Suppressor macrophage treated with lipopolysaccharide for 4 hours (primary cell): Measurements from ENCODE around the gene VWA2.

Experiments
- DNase-seq: peaks from one replicate; pipeline ENCODE4 v3.0.0-alpha.2; 2020

VWA2 gene, protein sequence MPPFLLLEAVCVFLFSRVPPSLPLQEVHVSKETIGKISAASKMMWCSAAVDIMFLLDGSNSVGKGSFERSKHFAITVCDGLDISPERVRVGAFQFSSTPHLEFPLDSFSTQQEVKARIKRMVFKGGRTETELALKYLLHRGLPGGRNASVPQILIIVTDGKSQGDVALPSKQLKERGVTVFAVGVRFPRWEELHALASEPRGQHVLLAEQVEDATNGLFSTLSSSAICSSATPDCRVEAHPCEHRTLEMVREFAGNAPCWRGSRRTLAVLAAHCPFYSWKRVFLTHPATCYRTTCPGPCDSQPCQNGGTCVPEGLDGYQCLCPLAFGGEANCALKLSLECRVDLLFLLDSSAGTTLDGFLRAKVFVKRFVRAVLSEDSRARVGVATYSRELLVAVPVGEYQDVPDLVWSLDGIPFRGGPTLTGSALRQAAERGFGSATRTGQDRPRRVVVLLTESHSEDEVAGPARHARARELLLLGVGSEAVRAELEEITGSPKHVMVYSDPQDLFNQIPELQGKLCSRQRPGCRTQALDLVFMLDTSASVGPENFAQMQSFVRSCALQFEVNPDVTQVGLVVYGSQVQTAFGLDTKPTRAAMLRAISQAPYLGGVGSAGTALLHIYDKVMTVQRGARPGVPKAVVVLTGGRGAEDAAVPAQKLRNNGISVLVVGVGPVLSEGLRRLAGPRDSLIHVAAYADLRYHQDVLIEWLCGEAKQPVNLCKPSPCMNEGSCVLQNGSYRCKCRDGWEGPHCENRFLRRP

DNA sequence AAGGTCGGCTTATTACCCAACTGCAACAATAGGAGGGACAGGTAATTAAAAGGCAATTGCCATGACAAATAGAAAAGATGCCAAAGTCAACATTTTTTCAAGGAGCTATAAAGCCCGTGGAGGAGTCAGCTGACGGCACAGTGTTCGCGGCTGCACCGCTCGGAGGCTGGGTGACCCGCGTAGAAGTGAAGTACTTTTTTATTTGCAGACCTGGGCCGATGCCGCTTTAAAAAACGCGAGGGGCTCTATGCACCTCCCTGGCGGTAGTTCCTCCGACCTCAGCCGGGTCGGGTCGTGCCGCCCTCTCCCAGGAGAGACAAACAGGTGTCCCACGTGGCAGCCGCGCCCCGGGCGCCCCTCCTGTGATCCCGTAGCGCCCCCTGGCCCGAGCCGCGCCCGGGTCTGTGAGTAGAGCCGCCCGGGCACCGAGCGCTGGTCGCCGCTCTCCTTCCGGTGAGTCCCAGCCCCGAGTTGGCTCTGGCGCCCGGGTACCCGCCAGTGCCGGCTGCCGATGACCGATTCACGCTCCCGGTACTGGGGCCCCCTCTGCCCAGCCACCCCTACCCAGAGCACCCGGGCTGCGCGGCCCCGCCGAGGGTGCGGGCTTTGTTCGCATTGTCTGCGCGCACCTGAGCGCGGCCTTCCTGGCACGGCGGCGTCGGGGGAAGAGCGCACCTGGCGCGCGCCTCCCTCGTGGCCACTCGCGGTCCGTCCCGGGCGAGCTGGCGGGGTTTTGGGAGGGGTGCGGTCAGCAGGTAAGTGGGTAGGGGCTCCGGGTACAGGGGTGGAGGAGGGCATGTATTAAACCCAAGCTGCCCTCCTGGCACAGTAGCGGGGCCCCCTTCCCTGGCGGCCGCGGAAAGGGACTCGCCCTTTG is at the start of gene VWA2:
Gene VWA2, plus strand, starts transcription at position 138 of the 877 bp plus-strand sequence. CDS start 9,460 bp downstream, outside the sequence.
- DNase-seq = no peak

DNA sequence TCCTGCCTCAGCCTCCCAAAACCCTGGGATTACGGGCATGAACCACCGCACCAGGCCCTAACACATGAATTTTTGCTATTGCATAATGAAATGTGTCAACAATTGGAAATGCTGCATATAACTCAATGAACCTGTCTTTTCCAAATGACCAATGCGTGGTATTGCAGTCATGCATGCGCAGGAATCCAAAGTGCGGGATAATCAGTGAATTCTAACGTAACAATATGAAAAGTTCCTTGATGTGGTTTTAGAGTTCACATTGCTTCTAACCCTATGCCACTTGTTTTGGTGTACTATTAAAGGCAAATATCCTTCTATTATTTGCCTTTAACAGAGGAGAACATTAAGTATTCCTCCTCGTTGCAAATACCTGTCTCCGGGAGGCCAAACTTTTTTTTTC is 49.4 kb upstream of the VWA2 start:
- no peak for DNase-seq

DNA sequence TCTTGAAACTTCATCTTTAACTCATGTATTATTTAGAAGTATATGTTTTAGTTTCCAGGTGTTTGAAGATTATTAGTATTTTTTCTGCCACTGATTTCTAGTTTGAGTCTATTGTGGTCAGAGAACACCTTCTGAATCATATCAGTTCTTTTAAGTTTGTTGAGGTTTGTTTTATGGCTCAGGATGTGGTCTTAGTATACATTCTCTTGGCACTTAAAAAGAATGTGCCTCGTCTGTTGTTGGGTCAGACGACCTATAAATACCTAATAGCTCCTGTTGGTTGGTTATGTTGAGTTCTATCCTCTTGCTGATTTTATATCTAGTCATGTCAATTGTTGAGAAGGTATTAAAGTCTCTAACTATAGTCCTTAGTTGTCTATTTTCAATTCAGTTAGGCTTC is 44.0 kb upstream of the VWA2 start:
- DNase-seq = no peak

DNA sequence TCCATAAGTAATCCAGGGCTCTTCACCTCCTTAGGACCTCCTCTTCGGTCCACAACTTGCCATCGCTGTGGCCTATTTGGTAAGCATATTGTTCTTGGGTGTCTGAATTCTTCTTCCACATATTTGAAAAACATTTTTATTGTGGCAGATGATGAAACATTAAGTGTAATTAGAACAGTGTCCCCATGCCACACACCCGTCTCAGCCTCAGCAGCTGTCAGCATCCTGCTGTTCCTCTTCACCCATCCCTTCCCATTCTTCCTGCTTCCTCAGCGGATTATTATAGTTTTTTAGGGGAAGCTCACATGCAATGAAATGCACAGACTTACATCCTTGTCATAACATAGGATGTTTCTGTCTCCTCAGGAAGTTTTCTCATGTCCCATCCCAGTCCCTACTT is 39.8 kb upstream of the VWA2 start:
- no peak for DNase-seq

DNA sequence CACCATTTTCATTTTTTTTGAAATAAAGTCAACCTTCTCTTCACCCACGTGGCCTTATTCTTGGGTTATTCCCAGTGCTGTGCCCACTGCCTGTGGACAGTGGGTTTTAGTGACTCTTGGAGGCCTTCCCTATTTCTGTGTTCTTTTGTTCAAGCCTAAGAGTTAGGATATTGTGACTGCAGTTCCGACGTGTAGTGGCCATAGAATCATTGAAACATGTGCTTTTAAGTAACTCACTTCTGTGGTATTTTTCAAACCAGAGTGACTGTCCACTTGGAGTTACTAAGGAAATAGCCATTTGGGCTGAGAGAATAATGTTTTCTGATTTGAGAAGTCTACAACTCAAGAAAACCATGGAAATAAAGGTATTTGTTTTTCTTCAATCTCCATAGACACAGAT is 36.2 kb upstream of the VWA2 start:
- DNase-seq = no peak

DNA sequence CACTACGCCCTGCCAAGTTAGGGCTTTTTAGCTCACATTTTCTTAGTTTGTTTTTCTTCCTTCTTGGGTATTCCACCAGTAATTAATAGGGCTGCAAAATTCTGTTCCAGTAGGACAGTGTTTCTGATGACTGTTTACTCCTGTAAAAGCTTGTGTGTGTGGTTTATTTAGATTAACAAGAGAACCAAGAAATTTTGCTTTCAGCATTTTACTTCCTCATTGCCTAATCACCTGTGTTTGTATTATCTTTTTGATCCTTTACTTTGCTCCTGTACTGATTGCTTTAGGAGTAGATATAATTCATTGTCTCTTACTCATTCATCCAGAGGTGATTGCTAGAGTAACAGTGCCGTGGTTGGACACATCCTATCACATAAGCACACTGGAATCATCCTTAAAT is 32.2 kb upstream of the VWA2 start:
- DNase-seq = no peak

DNA sequence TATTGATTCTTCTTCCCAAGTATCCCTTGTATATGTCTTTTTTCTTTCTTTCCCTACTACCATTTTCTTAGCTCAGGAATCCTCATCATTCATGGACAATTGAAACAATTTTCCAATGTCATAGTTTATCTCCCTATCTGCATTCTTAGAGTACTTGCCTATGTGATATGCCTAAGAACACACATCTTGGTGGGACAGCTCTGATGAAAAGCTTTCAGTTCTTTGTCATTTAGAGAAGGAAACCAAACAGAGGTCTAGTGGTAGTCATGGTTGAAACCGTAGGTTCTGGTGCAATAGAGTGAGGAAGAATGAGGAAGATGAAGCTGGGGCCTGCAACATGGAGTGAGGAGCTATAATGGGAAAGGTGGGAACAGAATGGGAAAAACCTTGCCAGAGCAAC is 31.7 kb upstream of the VWA2 start:
- no peak for DNase-seq

DNA sequence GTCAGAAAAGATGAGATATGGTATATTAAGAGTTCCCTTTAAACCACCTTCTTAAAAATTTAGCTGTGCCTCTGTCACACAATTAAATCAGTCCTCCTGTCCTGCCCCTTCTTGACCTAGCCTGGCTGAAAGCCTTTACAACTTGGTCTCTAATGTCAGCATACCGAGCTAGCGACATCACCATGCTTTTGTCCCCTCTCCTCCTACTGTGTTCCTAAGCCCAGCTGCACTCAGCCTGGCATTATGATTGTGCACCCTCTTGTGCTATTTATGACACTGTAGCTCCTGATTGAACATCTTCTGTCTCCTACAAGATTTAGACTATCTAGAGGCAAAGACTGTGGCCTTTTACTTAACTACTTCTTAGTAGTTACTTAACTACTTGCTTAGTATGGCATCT is 30.7 kb upstream of the VWA2 start:
- no peak for DNase-seq

DNA sequence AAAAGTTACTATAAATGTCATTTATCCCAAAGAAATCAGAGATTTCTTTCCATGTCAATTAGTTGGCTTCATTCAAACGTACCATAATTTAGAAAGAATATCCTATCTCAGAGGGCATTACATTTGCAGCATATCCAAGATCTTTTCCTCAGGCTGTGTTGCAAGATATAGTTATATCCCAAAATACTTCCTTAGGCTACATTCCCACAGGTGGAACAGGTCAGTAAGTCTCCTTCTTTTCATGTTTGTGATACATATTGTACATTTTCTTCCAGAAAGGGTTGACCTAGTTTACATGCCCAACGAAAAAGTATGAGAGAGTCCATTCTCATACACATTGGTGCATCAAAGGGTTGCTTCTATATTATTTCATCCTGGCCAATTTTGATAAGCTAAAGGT is 26.9 kb upstream of the VWA2 start:
- DNase-seq = no peak

DNA sequence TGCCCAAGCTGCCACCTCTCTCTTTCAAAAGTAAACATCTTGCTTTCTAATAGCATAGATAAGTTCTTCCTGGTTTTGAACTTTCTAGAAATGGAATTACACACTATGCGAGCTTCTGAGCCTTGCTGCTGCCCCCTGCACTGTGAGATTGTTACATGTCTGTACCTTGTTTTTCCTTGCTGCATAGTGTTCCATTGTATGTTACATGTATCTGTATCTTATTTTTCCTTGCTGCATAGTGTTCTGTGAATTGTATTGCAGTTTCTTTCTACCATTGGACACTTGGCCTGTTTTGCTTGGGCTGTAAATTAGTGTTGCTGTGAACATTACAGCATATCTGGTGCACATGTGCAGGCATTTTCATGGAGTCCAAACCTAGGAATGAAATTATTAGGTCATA is 24.0 kb upstream of the VWA2 start:
- DNase-seq = no peak

DNA sequence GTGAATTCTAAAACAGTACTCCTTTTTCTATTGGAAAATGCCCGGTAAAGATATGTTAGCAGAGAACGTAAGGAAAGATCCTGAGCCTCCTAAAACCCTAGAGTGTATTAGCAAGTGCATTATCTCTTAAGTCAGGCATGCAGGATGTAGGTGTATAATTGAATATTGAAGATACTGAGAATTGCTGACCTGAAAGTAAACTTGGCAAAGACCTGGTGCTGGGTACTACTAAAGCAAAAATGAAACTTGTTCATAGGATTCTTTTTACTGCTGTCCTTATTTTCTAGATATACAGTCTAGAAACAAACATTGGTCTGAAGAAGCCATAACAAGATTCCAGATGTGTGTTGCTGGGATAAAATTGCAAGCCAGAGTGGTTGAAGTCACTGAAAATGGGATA is 18.8 kb upstream of the VWA2 start:
- DNase-seq = no peak

DNA sequence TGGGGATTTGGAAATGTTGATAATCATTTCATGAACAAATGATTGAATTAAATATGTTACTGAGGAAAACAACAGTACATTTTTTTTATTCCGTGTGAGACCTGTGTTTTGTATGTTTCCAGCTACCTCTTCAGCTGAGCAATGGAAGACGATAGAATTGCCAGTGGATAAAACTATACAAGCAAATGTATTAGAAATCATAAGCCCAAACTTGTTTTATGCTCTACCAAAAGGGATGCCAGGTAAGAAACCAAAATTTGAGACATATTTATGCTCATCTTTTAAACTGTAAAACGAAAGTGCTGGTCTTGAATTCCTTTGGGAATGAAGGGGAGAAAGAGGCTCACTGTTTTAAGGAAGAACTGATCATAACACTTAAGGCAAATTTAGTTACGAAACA is 17.8 kb upstream of the VWA2 start:
- DNase-seq = no peak

DNA sequence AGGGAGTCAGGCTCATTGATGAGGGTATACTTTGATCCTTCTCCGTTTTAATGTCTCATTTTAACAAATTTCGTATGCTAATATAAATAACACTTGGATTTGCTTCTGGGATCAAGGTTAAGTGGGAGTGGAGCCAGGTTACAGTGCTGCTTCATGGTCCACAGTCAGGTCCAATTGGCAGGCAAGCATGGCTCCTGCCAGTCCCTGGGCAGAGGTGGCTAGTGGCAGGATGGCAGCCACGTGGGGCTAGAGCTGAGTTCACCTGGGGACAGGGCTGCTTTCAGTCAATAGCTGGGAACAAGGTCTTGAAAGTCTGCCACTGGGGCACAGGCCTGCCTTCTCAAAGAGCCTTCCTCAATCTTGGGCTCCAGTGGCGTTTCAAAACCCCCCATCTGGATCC is 16.0 kb upstream of the VWA2 start:
- no peak for DNase-seq

DNA sequence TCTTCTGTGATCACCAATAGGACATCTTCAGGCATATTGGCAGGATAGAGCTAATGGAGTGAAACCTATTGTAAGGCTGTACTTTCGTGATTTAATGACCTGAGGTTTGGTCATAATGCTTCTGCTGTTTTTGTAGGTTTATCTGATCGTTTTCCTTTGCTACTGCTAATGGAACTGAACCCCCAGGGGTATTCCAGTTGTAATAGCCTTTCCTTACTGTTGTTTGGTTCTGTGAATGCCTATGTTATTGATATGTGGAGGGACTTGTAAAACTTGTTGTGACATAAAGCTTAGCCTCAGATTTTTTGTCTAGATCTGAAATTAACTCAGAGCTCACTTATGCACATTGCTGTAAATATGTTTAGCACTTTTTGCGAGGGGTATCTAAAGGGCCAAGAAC is 10.9 kb upstream of the VWA2 start:
- no peak for DNase-seq

DNA sequence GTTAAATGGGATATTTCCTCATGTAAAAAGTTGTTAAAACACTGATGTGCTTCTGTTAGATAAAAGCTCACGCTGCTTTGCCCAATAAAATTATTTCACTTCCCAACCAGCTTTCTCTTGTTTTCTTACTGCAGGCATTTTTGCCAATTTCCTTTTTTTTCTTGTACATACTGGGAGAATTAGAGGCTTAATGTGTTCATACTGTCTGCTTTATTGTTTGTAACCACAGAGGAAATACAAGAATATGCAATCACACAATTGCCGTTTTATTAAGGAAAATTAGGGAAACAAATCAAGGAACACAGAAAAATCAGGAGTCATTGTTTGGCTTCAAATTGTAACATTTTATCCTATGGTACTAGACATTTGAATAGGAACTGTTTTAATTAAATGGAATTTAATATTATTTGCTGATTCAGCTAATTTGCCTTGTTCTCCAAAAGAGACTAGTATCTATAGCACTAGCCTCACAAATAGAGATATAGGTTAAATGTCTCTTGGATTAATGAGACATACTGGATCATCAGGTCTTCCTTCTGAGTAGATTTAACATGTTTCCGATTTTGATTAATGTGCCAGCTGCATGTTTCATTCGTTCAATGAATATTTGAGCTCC is 6.4 kb upstream of the VWA2 start:
- no peak for DNase-seq

DNA sequence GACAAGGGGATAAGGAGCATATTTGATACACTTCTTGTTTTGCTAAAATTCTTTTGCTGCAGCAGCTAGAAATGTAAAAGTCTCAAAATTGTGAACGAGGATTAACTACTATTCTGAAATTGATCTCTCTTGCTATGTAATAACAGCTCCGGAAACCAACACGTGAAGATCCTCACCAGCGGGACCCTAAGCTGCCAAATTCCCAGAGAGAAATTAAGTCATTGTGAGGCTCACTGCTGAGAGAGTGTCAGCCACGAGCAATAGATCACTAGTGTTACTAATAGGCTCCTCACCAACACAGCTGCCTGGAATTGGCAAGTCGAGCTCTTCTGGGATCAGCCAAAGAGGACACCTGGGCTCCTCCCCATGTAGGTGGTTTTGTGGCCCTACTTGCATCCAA is 5.6 kb upstream of the VWA2 start:
- DNase-seq = no peak

DNA sequence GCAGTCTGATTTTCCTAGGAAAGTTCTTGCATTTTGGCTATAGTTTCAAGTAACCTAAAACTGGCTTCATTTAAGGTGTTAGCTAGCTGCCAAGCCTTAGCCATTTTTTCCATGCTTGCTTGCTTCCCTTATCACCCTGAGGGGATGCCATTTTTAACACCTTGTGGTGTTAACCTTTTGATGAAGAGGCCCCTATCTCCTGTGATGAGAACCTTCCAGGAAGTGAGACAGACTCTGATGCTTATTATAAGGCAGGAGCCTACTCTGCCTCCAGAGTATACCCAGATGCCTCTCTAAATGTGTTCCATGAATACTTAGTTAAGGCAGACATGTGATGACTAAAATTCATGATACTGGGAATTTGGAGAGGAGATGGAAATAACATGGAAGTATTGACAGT is 4.9 kb upstream of the VWA2 start:
- DNase-seq = no peak

DNA sequence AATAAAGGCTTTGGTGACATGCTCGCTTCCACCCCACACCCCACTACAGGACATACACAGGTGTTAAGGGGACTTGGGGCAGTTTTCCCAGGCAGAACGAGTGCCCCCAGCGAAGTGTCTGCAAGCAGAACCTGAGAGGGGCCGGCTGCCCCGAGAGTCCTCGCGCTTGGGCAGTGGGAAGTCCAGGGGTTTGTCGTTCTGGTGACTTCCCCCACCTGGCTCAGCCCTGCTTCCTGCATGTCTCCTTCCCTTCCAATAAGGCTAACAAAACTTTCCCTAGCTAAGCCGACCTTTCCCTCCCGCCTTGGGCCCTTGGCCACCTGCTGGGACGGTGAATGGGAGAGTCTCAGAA is 916 bp downstream of the VWA2 start:
- no peak for DNase-seq

DNA sequence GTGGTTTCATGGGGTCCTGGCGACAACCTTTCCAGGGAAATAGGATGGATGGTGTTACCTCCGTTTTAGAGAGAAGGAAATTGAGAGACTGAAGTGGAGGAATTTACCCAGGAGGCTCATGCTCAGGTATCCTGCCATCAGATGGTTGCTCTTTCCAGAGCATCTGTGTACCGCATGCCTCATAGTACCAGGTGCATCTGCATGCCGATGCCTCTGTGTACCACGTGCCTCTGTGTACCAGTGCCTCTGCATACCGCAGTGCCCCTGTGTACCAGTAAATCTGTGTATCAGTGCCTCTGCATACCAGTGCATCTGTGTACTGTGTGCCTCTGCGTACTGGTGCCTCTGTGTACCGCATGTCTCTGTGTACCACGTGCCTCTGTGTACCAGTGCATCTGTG is 3.2 kb downstream of the VWA2 start:
- no peak for DNase-seq

DNA sequence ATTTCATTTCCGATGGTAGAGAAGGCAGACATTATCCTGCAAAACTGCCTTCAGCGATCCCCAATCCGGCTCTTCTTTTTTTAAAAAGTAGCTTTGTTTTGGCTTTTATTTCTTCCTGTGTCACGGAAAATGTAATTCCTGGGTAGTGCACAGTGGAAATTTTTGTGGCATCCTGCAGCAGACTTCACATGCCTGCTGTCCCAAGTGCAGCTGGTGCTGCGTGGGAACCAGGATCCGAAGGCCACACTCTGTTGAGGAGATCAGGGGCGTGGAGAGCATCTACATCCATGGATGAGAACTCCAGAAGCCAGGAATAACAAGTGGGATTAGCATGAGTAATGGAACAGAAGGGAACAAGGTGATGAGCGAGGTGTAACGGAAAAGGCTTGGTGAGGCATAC is 4.6 kb downstream of the VWA2 start:
- no peak for DNase-seq

DNA sequence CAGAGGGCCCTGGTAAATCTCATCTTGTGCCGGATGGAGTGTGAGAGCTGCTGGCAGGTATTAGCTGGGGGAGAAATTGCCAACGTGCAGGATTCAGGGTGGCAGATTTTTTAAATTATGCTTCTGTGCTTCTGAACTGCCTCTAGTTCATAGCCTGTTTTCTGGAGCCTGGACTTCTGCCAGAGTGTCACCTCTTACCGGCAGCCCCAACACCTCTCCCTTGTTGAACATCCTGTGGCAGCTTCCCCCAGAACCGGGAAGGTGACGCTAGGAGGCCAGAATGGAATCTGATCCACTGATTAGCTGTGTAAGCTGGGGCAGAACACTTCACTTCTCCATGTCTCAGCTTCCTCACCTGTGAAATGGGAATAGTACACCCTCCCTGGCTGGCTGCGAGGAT is 5.1 kb downstream of the VWA2 start:
- no peak for DNase-seq

DNA sequence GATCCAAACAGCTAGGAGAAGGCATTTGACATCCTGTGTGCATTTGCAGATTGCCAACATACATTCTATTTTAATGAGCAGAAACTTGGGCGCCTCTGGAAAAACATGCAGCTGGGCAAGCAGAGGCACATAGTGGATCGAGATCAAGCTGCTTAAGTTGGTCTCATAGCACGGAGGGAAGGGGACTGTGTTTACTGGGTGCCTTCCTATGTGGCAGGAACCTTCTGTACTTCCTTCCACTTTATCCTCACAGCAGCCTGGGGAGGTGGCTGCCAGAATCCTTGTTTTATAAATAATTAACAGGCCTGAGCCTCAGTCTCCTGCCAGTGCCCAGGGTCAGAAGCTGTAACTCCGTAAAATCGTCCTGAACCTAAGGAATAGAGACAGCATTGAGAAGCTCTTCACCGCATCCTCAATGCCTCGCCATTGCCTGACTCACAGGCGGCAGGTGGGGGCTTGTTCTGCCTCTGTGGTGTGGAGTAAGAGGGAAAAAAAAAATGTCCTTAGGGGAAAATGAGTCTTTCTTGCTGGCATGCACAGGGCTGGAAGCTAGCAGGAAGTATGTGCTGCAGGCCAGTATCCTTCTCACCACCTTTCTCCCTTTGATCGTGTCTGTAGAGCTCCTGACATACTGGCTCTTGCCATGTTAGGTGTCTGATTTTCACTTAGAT is 6.2 kb downstream of the VWA2 start:
- DNase-seq = no peak
